NB4 (cell line): Measurements from ENCODE around the gene AP3S1.
A peak's percentile ranks its signal among the peaks of the same experiment; 100 is the strongest.
"Not testable (repeated sequence)": the region's sequence is repeated elsewhere in the genome, so short reads cannot be mapped to it uniquely, and the experiment has no call there.

Experiments used
- DNase-seq: peaks from one replicate; pipeline ENCODE4 v3.0.0; 2010; ENCODE audit warnings: low read depth
- H3K4me3 ChIP-seq: one replicate; pipeline ENCODE4 v1.5.1; 2011; ENCODE audit warnings: mild to moderate bottlenecking, low read depth, low read length, moderate library complexity
- MYC ChIP-seq: IDR thresholded peaks from 2 replicates; pipeline ENCODE4 v1.6.1; 2011; ENCODE audit warnings: low read depth, low read length
- POLR2A ChIP-seq: IDR thresholded peaks from 2 replicates; pipeline ENCODE4 v1.6.1; 2011; ENCODE audit warnings: mild to moderate bottlenecking; ENCODE audit not compliant: insufficient read length; ENCODE audit errors: extremely low read depth
- TF ChIP-seq, protein P1 (sequence below): IDR thresholded peaks from 2 replicates; pipeline ENCODE4 v1.6.1; 2011; ENCODE audit warnings: low read depth, low read length
- TF ChIP-seq, protein P2 (sequence below): IDR thresholded peaks from one replicate; pipeline ENCODE4 v1.5.1; 2012; ENCODE audit warnings: low read depth, low read length

The AP3S1 gene

DNA sequence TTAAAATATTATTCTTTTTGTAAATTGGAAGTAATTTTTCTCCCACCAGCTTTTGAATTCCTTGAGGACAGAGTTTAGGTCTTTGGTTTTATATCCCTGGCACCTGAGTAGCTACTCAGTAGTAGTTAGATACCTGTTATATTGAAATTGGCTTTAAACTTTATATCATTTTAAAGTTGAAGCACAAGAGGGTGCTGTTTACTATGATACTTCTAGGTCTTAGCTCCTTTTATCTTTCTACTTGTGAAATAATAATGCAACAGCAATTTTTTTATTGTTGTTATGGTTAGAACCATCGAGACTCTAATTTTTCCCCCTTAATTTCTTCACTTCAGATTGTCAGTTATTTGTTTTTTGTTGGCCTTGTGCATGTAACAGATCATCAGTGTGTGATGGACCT lies 46.3 kb downstream of the AP3S1 start:
- peak; percentile 21 for DNase-seq
- no peak for TF ChIP-seq MYC
- no peak overlapping the region for H3K4me3 ChIP-seq

DNA sequence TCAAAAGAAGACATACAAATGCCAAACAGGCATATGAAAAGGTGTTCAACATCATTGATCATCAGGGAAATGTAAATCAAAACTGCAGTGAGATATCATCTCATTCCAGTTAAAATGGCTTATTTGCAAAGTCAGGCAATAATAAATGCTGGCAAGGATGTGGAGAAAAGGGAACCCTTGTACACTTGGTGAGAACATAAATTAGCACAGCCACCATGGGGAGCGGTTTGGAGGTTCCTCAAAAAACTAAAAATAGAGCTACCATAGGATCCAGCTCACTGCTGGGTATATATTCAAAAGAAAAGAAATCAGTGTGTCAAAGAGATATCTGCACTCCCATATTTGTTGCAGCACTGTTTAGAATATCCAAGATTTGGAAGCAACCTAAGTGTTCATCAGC lies 50.3 kb downstream of the AP3S1 start:
- TF ChIP-seq, protein P1, sequence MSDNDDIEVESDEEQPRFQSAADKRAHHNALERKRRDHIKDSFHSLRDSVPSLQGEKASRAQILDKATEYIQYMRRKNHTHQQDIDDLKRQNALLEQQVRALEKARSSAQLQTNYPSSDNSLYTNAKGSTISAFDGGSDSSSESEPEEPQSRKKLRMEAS, result no peak
- TF ChIP-seq POLR2A (no peak), MYC (no peak)
- TF ChIP-seq, protein P2, sequence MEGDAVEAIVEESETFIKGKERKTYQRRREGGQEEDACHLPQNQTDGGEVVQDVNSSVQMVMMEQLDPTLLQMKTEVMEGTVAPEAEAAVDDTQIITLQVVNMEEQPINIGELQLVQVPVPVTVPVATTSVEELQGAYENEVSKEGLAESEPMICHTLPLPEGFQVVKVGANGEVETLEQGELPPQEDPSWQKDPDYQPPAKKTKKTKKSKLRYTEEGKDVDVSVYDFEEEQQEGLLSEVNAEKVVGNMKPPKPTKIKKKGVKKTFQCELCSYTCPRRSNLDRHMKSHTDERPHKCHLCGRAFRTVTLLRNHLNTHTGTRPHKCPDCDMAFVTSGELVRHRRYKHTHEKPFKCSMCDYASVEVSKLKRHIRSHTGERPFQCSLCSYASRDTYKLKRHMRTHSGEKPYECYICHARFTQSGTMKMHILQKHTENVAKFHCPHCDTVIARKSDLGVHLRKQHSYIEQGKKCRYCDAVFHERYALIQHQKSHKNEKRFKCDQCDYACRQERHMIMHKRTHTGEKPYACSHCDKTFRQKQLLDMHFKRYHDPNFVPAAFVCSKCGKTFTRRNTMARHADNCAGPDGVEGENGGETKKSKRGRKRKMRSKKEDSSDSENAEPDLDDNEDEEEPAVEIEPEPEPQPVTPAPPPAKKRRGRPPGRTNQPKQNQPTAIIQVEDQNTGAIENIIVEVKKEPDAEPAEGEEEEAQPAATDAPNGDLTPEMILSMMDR, result no peak
- no peak overlapping the region for H3K4me3 ChIP-seq

DNA sequence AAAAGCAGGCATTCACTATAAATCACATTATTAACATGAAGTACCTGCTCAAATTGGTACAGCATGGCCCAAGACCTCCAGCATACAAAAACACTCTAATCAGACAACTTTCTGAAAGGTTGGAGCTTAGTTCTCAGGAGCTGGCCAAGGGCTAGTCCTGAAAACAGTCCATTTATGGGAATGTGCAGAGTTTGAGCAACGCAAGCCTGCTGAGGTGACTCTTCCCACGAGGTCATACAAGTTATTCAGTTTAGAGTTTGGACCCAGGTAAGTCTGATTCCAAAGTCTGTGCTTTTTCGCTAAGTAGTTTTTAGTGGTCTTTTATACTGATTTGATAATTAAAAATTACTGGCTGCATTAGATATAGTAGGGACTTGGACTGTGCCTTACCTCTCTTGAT lies 52.6 kb downstream of the AP3S1 start:
- DNase-seq, result no peak
- H3K4me3 ChIP-seq, result no peak overlapping the region
- no peak for TF ChIP-seq POLR2A

More for the DNA sequence above, 50.3 kb downstream of the AP3S1 start:
- DNase-seq, result no peak

DNA sequence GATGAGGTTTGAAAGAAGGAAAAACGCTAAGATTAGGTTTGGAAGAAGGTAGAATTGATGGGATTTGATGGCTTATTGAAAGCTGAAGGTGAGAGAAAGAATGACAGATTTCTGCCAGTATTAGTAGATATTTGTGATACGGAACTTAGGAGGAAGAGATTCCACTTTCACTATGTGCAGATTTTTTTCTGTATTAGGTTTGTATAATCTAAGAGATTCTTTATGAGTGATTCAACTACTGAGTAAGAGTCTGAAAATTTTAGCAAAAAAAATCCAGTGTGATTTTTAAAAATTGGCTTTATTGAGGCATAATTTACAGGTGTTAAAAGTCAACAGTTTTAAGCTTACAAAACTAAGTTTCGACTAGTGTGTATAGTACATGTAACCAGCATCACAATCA lies 54.1 kb downstream of the AP3S1 start:
- no peak for DNase-seq
- no peak overlapping the region for H3K4me3 ChIP-seq
- TF ChIP-seq, protein P2, result no peak
- TF ChIP-seq, protein P1, result no peak
- no peak for TF ChIP-seq POLR2A
- no peak for TF ChIP-seq MYC

DNA sequence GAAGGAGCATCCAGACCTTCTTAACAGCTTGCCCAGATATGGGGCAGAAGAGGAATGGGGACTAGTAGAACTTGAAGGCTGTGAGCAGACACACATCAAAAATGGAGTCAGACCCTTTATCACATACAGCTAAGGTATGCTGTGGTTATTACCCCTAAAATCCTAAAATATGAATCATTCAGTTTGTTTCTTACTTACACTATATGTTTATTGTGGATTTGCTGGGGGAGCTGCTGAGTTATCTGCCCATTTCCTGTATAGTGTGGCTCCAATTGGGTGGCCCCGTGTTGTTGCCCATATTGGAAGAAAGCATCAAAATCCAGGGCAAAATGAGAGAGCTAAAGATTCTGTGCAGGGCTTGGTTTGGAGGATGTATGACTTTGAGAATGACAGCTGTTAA lies 56.9 kb downstream of the AP3S1 start:
- no peak for DNase-seq
- no peak overlapping the region for H3K4me3 ChIP-seq
- TF ChIP-seq POLR2A (no peak), MYC (no peak)
- TF ChIP-seq, protein P1, result no peak
- TF ChIP-seq, protein P2, result no peak

DNA sequence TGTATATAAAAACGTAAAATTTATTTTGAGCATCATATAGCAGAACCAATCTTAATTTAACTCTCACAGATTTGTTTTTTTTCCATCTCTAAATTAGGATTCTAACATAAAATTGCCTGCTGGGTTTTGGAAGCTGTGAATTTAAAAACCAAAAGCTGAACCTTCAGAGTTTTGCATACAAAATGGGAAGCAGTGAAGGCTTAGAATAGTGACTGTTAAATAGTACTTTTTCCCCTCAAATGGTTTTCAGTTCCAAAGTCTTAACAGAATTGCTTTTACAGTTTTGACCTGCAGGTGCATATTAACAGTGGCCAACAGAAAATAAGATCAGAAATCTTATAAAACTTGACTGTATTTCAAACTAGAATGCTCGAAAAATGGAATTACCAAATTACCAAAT lies 65.4 kb downstream of the AP3S1 start:
- no peak for DNase-seq
- TF ChIP-seq, protein P1, result no peak
- TF ChIP-seq MYC, result no peak
- TF ChIP-seq, protein P2, result no peak
- TF ChIP-seq POLR2A, result no peak
- H3K4me3 ChIP-seq, result no peak overlapping the region

DNA sequence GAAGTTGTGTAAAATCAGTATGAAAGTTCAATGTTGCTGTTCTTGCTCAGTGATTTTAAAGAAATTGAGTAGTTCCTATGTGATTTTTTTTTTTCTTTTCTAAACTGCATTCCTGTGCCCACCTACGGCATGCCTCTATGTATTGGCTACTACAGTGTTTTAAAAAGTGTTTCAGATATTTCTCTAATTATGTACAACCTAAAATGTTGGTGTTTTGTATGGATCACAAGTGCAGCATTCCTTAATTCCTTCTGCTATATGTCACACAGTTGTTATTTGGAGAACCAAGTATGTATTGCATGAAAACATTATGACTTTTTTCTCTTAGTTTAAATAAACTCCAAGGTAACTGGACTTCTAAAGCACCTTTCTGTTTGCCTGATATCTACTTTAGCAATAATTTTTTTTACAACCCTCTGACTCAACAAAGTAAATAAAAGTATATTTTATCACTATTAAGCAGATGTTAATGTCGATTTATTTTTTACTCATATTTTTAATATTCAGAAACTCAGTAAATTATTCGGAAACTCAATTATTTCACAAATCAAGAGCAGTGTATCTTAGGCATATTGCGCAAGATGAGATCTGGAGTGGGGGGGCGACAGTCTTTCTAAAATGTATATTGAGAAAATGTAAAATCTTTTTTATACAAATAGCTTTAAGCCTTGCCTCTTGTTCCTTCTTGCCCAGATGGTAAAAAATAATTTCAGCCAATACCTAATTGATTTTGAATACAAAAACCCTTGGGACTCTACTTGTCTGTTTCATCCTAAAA lies 72.1 kb downstream of the AP3S1 start:
- not testable (repeated sequence) for H3K4me3 ChIP-seq, DNase-seq
